Gastrocnemius medialis (tissue), 4 donors: Measurements from ENCODE around the gene NR2E1. TPM values are rescaled to one million over a fixed set of nuclear protein-coding genes. Genes with fewer than 3 reads are reported as not detected.
A peak's percentile ranks its signal among the peaks of the same experiment; 100 is the strongest.

Source experiments
- ATAC-seq, 2 donors: fragments of 150-250 bp; one replicate each; pipeline ENCODE4 v1.9.1; 2016
- DNase-seq, 2 donors: peaks; one replicate each; pipeline ENCODE4 v3.0.0-alpha.2; 2019
- H3K27ac ChIP-seq, 4 donors: fragments of 200-600 bp; sonication (generic); 1 replicate in 1 of 4; 2 replicates in 3 of 4; pipeline ENCODE4 v1.5.1; 2016 to 2018; ENCODE audit warnings: mild to moderate bottlenecking in 2 of 4, moderate library complexity in 1 of 4
- H3K27me3 ChIP-seq, 3 donors: fragments of 200-600 bp; sonication (generic) in 2 of 3; 1 replicate in 1 of 3; 2 replicates in 2 of 3; pipeline versions ENCODE4 v1.5.1 to v1.6.0; 2016 to 2019; ENCODE audit warnings: mild to moderate bottlenecking in 1 of 3, moderate library complexity in 1 of 3
- H3K36me3 ChIP-seq, 2 donors: fragments of 200-600 bp; sonication (generic) in 1 of 2; one replicate each; pipeline ENCODE4 v1.5.1; 2017 to 2018
- H3K4me1 ChIP-seq, 2 donors: fragments of 200-600 bp; sonication (generic) in 1 of 2; one replicate each; pipeline ENCODE4 v1.5.1; 2016 to 2017; ENCODE audit warnings: mild to moderate bottlenecking in 2 of 2
- H3K4me3 ChIP-seq, 4 donors: fragments of 200-600 bp; sonication (generic) in 3 of 4; 1 replicate in 1 of 4; 2 replicates in 3 of 4; pipeline ENCODE4 v1.5.1; 2016 to 2019; ENCODE audit warnings: mild to moderate bottlenecking in 2 of 4
- H3K9me3 ChIP-seq, 3 donors: fragments of 200-600 bp; sonication (generic) in 2 of 3; 1 replicate in 1 of 3; 2 replicates in 2 of 3; pipeline ENCODE4 v1.5.1; 2016 to 2019
- POLR2A ChIP-seq, 2 donors: fragments of 450-650 bp; IDR thresholded peaks; one replicate each; pipeline ENCODE4 v1.6.1; 2017; ENCODE audit warnings: antibody characterized with exemption in 2 of 2, mild to moderate bottlenecking in 2 of 2, moderate library complexity in 2 of 2
- in situ Hi-C, 4 donors: fragments of 200-750 bp; cut with MboI; loops; one replicate each; pipeline versions ENCODE4 v1.15.0 to v1.8.0; 2017; ENCODE audit warnings: low sequenced_read_pairs in 4 of 4
- intact Hi-C: fragments of 100-400 bp; cut with DNase I; formaldehyde crosslinking; loops from one replicate; pipeline ENCODE4 v1.15.1; 2023; ENCODE audit warnings: low total_unique reads
- total RNA-seq, 4 donors: library from RNA; depleted of rRNA; stranded (reverse); fragments of >200 nt; gene quantifications; one replicate each; pipeline versions ENCODE4 v1.1.0 to v1.2.3, GENCODE V29; 2016
- TF ChIP-seq, protein P1 (sequence below), 5 experiments: fragments of 450-650 bp in 3 of 5; fragments of 200-600 bp in 2 of 5; sonication (generic) in 2 of 5; IDR thresholded peaks in 4 of 5; conservative IDR thresholded peaks in 1 of 5; 1 replicate in 4 of 5; 2 replicates in 1 of 5; pipeline ENCODE4 v1.5.1; 2016 to 2019; ENCODE audit warnings: antibody characterized with exemption in 5 of 5, mild to moderate bottlenecking in 3 of 5, moderate library complexity in 3 of 5

Gene NR2E1
- total RNA-seq, 4 donors from 2014 or later, result not detected

DNA sequence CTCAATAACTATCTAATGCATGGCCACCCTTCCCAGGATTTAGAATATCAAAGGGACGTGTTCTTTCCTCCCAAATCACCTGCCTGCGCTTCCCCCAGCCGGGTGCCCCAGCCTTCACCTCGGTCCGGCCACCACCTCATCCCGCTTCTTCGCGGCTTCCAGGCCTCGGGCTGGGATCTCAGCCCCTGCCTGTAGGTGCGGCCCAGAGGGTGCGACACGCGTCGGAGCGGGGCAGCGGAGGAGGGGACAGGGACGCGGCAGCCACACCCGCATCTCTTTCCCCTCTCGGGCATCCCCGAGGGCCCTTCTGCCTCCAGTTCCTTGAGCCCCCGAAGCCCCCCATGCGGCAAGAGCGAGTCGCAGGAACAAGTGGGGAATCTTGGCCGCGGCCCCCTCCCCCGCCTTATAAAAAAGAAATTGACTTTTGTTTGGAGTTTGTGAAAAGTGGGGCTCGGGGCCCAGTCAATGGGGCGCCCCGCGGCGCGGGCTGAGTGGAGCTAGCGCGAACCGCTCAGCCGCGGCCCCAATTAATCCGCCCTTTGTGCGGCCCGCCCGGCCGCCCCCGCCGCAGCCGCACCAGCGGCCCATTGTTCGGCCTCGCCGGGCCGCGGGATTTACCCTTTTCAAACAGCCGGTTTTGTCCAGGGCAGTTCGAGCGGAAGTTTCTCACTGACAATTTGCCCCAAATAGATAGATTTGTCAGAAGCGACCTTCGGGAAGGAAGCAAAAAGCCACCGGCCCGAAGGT, 8.4 kb upstream of the NR2E1 start:
- in situ Hi-C loops, result no loop called here
- no peaks in the 10 kb centered on the region for H3K9me3 ChIP-seq
- peak overlapping the region; percentile 22 to 37 (median 26) for H3K4me3 ChIP-seq
- H3K27ac ChIP-seq, result no peak overlapping the region
- intact Hi-C loops, result no loop called here
- peaks cover 88 to 97% (median 90%) of the 10 kb centered on the region in 3 donors for H3K27me3 ChIP-seq
- ATAC-seq, result no peak
- TF ChIP-seq POLR2A (IDR thresholded peaks at IDR 0.05), result no peak
- TF ChIP-seq, protein P1, sequence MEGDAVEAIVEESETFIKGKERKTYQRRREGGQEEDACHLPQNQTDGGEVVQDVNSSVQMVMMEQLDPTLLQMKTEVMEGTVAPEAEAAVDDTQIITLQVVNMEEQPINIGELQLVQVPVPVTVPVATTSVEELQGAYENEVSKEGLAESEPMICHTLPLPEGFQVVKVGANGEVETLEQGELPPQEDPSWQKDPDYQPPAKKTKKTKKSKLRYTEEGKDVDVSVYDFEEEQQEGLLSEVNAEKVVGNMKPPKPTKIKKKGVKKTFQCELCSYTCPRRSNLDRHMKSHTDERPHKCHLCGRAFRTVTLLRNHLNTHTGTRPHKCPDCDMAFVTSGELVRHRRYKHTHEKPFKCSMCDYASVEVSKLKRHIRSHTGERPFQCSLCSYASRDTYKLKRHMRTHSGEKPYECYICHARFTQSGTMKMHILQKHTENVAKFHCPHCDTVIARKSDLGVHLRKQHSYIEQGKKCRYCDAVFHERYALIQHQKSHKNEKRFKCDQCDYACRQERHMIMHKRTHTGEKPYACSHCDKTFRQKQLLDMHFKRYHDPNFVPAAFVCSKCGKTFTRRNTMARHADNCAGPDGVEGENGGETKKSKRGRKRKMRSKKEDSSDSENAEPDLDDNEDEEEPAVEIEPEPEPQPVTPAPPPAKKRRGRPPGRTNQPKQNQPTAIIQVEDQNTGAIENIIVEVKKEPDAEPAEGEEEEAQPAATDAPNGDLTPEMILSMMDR (IDR thresholded peaks at IDR 0.05 in 4 of 5, conservative IDR thresholded peaks at IDR 0.05 in 1 of 5), result no peak
- no peak for DNase-seq
- no peaks in the 10 kb centered on the region for H3K36me3 ChIP-seq
- H3K4me1 ChIP-seq, result peaks cover 8 to 9% of the 10 kb centered on the region in 2 donors

DNA sequence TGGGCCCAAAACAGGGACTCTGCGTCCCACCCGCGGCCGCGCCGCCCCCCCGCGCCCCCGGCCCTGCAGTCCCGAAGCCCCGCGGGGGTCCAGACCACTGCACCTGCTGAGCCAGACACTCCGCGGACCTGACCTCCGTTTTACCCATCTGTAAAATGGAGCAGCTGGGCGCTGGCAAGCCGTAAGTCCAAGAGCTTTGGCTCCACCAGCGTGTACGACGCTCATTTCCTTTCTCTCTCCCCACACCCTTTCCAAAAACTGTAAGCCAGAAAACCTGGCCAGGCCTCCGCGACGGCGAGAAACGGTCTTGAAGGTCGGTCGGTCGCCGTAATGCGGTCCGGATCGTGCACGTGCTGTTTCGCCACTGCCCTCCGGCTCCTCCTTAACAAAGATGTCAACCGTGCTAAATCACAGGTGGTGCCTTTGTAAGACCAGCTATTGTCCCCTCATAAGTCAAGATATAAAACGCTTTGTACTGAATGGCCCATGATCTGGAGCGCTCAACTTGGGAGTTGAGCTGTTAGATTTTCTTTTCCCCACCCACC, 7.8 kb upstream of the NR2E1 start:
- H3K27ac ChIP-seq, result no peak overlapping the region
- in situ Hi-C loops (no loop called here), intact Hi-C loops (no loop called here)
- TF ChIP-seq, protein P1 (IDR thresholded peaks at IDR 0.05 in 4 of 5, conservative IDR thresholded peaks at IDR 0.05 in 1 of 5), result no peak
- TF ChIP-seq POLR2A (IDR thresholded peaks at IDR 0.05), result no peak
- DNase-seq (no peak), ATAC-seq (no peak)
- peaks cover 92 to 98% (median 96%) of the 10 kb centered on the region in 3 donors for H3K27me3 ChIP-seq
- H3K9me3 ChIP-seq, result no peaks in the 10 kb centered on the region
- peak overlapping the region; percentile 22 to 37 (median 26) for H3K4me3 ChIP-seq
- no peaks in the 10 kb centered on the region for H3K36me3 ChIP-seq
- H3K4me1 ChIP-seq, result peaks cover 8 to 9% of the 10 kb centered on the region in 2 donors

GRCh38 chr6:108159981-108160380, 5.8 kb upstream of the NR2E1 start:
- H3K4me3 ChIP-seq, result no peak overlapping the region
- TF ChIP-seq, protein P1 (IDR thresholded peaks at IDR 0.05 in 4 of 5, conservative IDR thresholded peaks at IDR 0.05 in 1 of 5), result no peak
- no peak for TF ChIP-seq POLR2A (IDR thresholded peaks at IDR 0.05)
- ATAC-seq (no peak), DNase-seq (no peak)
- H3K27me3 ChIP-seq, result peaks cover 97 to 99% (median 99%) of the 10 kb centered on the region in 3 donors
- intact Hi-C loops (no loop called here), in situ Hi-C loops (no loop called here)
- H3K36me3 ChIP-seq, result no peaks in the 10 kb centered on the region
- H3K4me1 ChIP-seq, result peaks cover 13 to 17% of the 10 kb centered on the region in 2 donors
- no peak overlapping the region for H3K27ac ChIP-seq
- H3K9me3 ChIP-seq, result no peaks in the 10 kb centered on the region

DNA sequence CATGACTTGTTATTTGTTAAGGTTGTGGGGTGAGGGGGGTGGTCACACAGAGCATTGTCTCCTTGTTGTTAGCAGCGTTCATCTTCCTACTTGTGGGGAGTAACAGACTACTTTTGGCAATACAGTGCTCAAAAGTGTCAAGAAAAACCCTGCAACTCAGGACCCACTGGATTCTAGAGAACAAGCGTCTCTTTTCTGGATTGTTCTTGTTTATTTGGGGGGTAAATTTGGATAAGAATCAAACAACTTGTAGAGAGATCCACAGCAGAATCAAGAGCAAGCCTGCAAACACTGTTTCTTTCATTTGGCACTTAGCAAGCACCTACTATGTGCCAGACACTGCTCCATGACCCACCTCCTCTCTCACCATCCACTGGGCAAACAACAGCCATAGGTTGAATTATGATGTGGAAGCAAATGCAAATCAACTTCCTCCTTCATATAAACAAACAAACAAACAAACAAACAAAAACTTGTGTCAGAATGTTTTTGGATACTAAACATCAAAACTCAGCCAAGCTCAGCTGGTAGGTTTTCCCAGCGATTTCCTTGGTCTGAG, 4.0 kb upstream of the NR2E1 start:
- H3K27ac ChIP-seq, result no peak overlapping the region
- TF ChIP-seq, protein P1 (IDR thresholded peaks at IDR 0.05 in 4 of 5, conservative IDR thresholded peaks at IDR 0.05 in 1 of 5), result no peak
- no peak for TF ChIP-seq POLR2A (IDR thresholded peaks at IDR 0.05)
- peaks cover 22 to 30% of the 10 kb centered on the region in 2 donors for H3K4me1 ChIP-seq
- in situ Hi-C loops, result no loop called here
- intact Hi-C loops, result no loop called here
- no peaks in the 10 kb centered on the region for H3K36me3 ChIP-seq
- H3K27me3 ChIP-seq, result peaks cover 99% of the 10 kb centered on the region in 3 donors
- H3K9me3 ChIP-seq, result no peaks in the 10 kb centered on the region
- ATAC-seq (no peak), DNase-seq (no peak)
- H3K4me3 ChIP-seq, result no peak overlapping the region
